GM19025 (cell line): ENCODE measurements around the gene CIAO3.

Experiments
- ATAC-seq: cut with Tn5 transposase; IDR thresholded peaks from one replicate; pipeline ENCODE4 v1.9.1; 2021; ENCODE audit warnings: mild to moderate bottlenecking, low read depth, moderate library complexity; ENCODE audit not compliant: unreplicated experiment

The CIAO3 gene

DNA sequence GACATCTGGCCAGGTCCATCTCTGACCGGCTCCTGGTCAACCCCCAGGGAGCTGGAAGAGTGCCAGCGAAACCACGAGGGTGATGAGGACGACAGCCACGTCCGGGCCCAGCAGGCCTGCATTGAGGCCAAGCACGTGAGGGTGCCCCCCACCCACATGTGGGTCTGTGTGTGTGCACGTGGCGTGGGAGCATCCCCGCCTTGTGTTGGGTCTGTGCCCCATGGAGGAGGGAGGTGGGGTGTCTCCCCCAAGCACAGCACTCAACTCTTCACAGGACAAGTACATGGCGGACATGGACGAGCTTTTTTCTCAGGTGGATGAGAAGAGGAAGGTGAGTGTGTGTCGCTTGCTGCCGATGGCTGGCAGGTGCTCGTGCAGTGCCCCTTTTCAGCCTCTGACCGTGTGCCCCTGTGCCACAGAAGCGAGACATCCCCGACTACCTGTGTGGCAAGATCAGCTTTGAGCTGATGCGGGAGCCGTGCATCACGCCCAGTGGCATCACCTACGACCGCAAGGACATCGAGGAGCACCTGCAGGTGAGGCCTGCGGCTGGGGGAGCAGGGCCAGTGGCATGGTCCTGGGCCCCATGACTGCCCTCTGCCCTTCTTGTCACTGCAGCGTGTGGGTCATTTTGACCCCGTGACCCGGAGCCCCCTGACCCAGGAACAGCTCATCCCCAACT lies 58.9 kb downstream of the CIAO3 start:
- no peak for ATAC-seq

DNA sequence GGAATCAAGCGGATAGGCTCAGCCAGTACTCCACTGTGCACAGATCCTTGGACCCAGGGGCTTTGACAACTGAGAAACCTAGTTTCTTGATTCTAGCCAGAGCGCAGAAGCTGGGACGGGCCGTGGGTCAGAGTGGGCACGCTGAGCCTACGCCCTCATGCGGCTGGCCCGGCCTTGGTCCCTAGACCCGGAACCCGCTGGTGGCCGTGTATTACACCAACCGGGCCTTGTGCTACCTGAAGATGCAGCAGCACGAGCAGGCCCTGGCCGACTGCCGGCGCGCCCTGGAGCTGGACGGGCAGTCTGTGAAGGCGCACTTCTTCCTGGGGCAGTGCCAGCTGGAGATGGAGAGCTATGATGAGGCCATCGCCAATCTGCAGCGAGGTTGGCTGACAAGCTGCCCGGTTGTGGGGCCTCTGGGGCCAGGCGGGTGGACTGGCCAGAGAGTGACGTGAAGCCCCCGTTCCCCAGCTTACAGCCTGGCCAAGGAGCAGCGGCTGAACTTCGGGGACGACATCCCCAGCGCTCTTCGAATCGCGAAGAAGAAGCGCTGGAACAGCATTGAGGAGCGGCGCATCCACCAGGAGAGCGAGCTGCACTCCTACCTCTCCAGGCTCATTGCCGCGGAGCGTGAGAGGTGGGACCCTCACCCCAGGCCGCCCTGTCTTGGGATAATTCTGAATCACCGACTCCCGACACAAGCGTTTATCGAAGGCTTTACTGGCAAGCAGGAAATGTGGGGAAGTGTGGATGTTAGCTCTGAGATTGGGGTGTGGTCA lies 59.6 kb downstream of the CIAO3 start:
- no peak for ATAC-seq

DNA sequence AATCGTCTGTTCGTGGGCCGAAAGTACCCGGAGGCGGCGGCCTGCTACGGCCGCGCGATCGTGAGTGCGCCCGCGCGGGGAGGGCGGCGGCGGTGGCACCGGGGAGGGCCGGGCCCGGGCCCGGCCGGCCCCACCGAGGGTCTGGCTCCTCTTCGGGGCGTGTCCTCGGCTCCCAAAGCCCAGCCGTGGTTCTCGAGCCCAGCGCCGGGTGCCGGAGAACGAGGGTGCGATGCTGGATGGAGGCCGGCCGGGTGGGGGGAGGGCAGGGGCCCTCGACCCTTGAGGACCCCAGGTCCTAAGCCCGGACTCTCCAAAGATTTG lies 60.2 kb downstream of the CIAO3 start:
- ATAC-seq: no peak

DNA sequence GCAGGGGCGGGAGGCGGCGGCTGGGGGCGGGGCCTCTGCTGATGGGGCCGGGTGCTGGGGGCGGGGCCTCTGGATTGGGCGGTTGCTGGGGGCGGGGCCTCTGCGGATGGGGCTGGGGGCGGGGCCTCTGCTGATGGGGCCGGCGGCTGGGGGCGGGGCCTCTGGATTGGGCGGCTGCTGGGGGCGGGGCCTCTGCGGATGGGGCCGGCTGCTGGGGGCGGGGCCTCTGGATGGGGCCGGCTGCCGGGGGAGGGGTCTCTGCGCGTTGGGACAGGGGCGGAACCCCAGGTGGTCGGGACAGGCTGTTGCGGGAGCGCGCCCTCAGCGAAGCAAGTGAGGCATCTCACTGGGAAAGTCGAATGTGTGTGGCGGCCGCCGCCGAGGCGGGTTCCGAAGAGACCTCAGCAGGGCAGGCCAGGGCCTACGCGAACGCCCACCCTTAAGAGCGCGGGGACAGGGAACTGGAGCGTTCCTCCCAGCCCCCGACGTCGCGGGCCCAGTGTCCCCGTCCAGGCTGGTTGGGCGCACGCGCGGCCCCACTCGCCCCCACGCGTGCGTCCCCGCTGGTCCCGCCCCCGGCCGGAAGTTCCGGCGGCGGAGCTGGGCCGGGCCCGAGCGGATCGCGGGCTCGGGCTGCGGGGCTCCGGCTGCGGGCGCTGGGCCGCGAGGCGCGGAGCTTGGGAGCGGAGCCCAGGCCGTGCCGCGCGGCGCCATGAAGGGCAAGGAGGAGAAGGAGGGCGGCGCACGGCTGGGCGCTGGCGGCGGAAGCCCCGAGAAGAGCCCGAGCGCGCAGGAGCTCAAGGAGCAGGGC lies 60.8 kb downstream of the CIAO3 start, which contains the start of gene STUB1:
Gene STUB1, plus strand, starts transcription at position 597 of the 811 bp plus-strand sequence. Its CDS starts 116 bp downstream, at position 713.
- ATAC-seq: peak; percentile 50
